NT2/D1 (cell line): ENCODE results near the gene ABLIM2.
"Not testable (repeated sequence)": the region's sequence is repeated elsewhere in the genome, so short reads cannot be mapped to it uniquely, and the experiment has no call there.

Experiments
- DNase-seq: peaks from one replicate; pipeline ENCODE4 v3.0.0-alpha.2; 2011; ENCODE audit warnings: low read depth, low spot score
- H3K27me3 ChIP-seq: 2 replicates; pipeline ENCODE4 v1.6.0; 2011; ENCODE audit warnings: mild to moderate bottlenecking; ENCODE audit not compliant: insufficient read length, insufficient read depth
- H3K36me3 ChIP-seq: 2 replicates; pipeline ENCODE4 v1.6.1; 2011; ENCODE audit warnings: mild to moderate bottlenecking, low read length, mixed read lengths; ENCODE audit not compliant: insufficient read depth, insufficient read length
- H3K4me1 ChIP-seq: 2 replicates; pipeline ENCODE4 v1.5.1; 2011; ENCODE audit not compliant: insufficient read depth, insufficient read length
- H3K4me3 ChIP-seq: 2 replicates; pipeline ENCODE4 v1.5.1; 2011; ENCODE audit warnings: low read depth; ENCODE audit not compliant: insufficient read length
- H3K9ac ChIP-seq: 2 replicates; pipeline ENCODE4 v1.6.0; 2011; ENCODE audit warnings: low read depth; ENCODE audit not compliant: insufficient read length
- H3K9me3 ChIP-seq: 2 replicates; pipeline ENCODE4 v1.5.1; 2011; ENCODE audit warnings: mild to moderate bottlenecking, low read length; ENCODE audit not compliant: insufficient read depth
- SUZ12 ChIP-seq: IDR thresholded peaks from 2 replicates; pipeline ENCODE4 v1.6.1; 2011; ENCODE audit not compliant: insufficient read length, insufficient read depth; ENCODE audit errors: extremely low read depth
- YY1 ChIP-seq: IDR thresholded peaks from 2 replicates; pipeline ENCODE4 v1.6.1; 2011; ENCODE audit not compliant: insufficient read length, insufficient read depth
- ZNF274 ChIP-seq: IDR thresholded peaks from 2 replicates; pipeline ENCODE4 v1.6.1; 2011; ENCODE audit warnings: mild to moderate bottlenecking, low read depth, low read length

The ABLIM2 gene

GRCh38 chr4:7928711-7929110 is 229.9 kb downstream of the ABLIM2 start:
- H3K4me1 ChIP-seq: peaks cover 12% of the 10 kb centered on the region
- no peak for DNase-seq
- peak overlapping the region; percentile 46 for H3K9ac ChIP-seq

GRCh38 chr4:7926822-7927221 is 231.8 kb downstream of the ABLIM2 start:
- H3K27me3 ChIP-seq: no peaks in the 10 kb centered on the region
- no peak for DNase-seq
- TF ChIP-seq SUZ12 (no peak), ZNF274 (no peak), YY1 (no peak)
- H3K9me3 ChIP-seq: 0 out of 2 replicates have a peak, but pooled peaks cover 11% of the 10 kb centered on the region
- H3K36me3 ChIP-seq: peaks cover 12% of the 10 kb centered on the region
- H3K9ac ChIP-seq: no peak overlapping the region
- H3K4me3 ChIP-seq: no peak overlapping the region
- H3K4me1 ChIP-seq: peaks cover 12% of the 10 kb centered on the region

More at GRCh38 chr4:7928711-7929110, 229.9 kb downstream of the ABLIM2 start:
- TF ChIP-seq YY1 (no peak), ZNF274 (no peak), SUZ12 (no peak)
- Histone ChIP-seq H3K36me3 (peaks cover 22% of the 10 kb centered on the region), H3K9me3 (0 out of 2 replicates have a peak, but pooled peaks cover 11% of the 10 kb centered on the region), H3K27me3 (no peaks in the 10 kb centered on the region), H3K4me3 (no peak overlapping the region)

GRCh38 chr4:7924570-7924969 is 234.0 kb downstream of the ABLIM2 start:
- H3K27me3 ChIP-seq: no peaks in the 10 kb centered on the region
- H3K9ac ChIP-seq: no peak overlapping the region
- DNase-seq: no peak
- H3K4me3 ChIP-seq: no peak overlapping the region
- H3K4me1 ChIP-seq: peaks cover 12% of the 10 kb centered on the region
- 0 out of 2 replicates have a peak, but pooled peaks cover 11% of the 10 kb centered on the region for H3K9me3 ChIP-seq
- TF ChIP-seq YY1 (no peak), ZNF274 (no peak), SUZ12 (no peak)
- H3K36me3 ChIP-seq: peaks cover 12% of the 10 kb centered on the region

GRCh38 chr4:7924163-7924562 is 234.4 kb downstream of the ABLIM2 start:
- no peak overlapping the region for H3K9ac ChIP-seq
- TF ChIP-seq ZNF274 (no peak), SUZ12 (no peak), YY1 (no peak)
- H3K27me3 ChIP-seq: no peaks in the 10 kb centered on the region
- peaks cover 12% of the 10 kb centered on the region for H3K36me3 ChIP-seq
- H3K4me3 ChIP-seq: no peak overlapping the region
- 0 out of 2 replicates have a peak, but pooled peaks cover 11% of the 10 kb centered on the region for H3K9me3 ChIP-seq
- no peak for DNase-seq
- H3K4me1 ChIP-seq: peaks cover 8% of the 10 kb centered on the region

- Histone ChIP-seq H3K27me3 (no peaks in the 10 kb centered on the region), H3K36me3 (peaks cover 9% of the 10 kb centered on the region), H3K4me1 (peaks cover 3% of the 10 kb centered on the region), H3K9ac (no peak overlapping the region), H3K9me3 (0 out of 2 replicates have a peak, but pooled peaks cover 11% of the 10 kb centered on the region), H3K4me3 (no peak overlapping the region)
- DNase-seq: no peak
- TF ChIP-seq ZNF274: no peak
- TF ChIP-seq SUZ12: no peak
- no peak for TF ChIP-seq YY1
Observed at GRCh38 chr4:7922466-7922865, 236.1 kb downstream of the ABLIM2 start.

GRCh38 chr4:7918981-7919380 is 239.6 kb downstream of the ABLIM2 start:
- no peak overlapping the region for H3K9ac ChIP-seq
- peaks cover 3% of the 10 kb centered on the region for H3K36me3 ChIP-seq
- H3K4me3 ChIP-seq: no peak overlapping the region
- no peaks in the 10 kb centered on the region for H3K9me3 ChIP-seq
- no peak for TF ChIP-seq YY1
- no peak for TF ChIP-seq ZNF274
- no peak for TF ChIP-seq SUZ12
- H3K27me3 ChIP-seq: no peaks in the 10 kb centered on the region
- H3K4me1 ChIP-seq: peaks cover 4% of the 10 kb centered on the region
- DNase-seq: no peak

GRCh38 chr4:7918187-7918586 is 240.4 kb downstream of the ABLIM2 start:
- H3K4me3 ChIP-seq, H3K4me1 ChIP-seq, H3K36me3 ChIP-seq, H3K27me3 ChIP-seq, H3K9ac ChIP-seq, H3K9me3 ChIP-seq, DNase-seq: not testable (repeated sequence)
